Testis (tissue), 3 donors: ENCODE measurements around the gene SLC16A12. TPM values are rescaled to one million over a fixed set of nuclear protein-coding genes. Genes with fewer than 3 reads are reported as not detected.

ENCODE experiments used
- DNase-seq: peaks from one replicate; pipeline ENCODE4 v3.0.0-alpha.2; 2019
- H3K27ac ChIP-seq, 2 donors: fragments of 200-600 bp; sonication (generic); one replicate each; pipeline ENCODE4 v1.5.1; 2019
- H3K27me3 ChIP-seq: fragments of 200-600 bp; sonication (generic); one replicate; pipeline ENCODE4 v1.5.1; 2019
- H3K36me3 ChIP-seq: fragments of 200-600 bp; sonication (generic); one replicate; pipeline ENCODE4 v1.5.1; 2017; ENCODE audit warnings: low read depth; ENCODE audit errors: missing control alignments
- H3K4me1 ChIP-seq: fragments of 200-600 bp; sonication (generic); one replicate; pipeline ENCODE4 v1.5.1; 2019
- H3K4me3 ChIP-seq, 2 donors: fragments of 200-600 bp; sonication (generic); one replicate each; pipeline ENCODE4 v1.5.1; 2017 to 2019
- H3K9me3 ChIP-seq: fragments of 200-600 bp; sonication (generic); one replicate; pipeline ENCODE4 v1.5.1; 2017
- POLR2A ChIP-seq: fragments of 450-650 bp; IDR thresholded peaks from one replicate; pipeline ENCODE4 v1.6.1; 2017; ENCODE audit warnings: antibody characterized with exemption, mild to moderate bottlenecking, moderate library complexity
- WGBS, 2 donors: methylation state at CpG; one replicate each; pipeline ENCODE4 v1.1.5; 2018; 5-methylcytosine and 5-hydroxymethylcytosine counted together
- intact Hi-C: fragments of 100-400 bp; cut with DNase I; formaldehyde crosslinking; loops from one replicate; pipeline ENCODE4 v1.15.1; 2023; ENCODE audit warnings: low total_unique reads
- polyA plus RNA-seq: library from polyadenylated mRNA; stranded (reverse); fragments of 350-450 nt; fragmentation: Illumina TruSeq; extraction: RNeasy Lipid Tissue Mini Kit (QIAGEN cat#74804); gene quantifications from one replicate; pipeline ENCODE4 v1.2.3, GENCODE V29; 2014; ENCODE audit warnings: low read depth, low replicate concordance; ENCODE audit not compliant: insufficient read depth
- total RNA-seq, 2 donors: library from RNA; depleted of rRNA; stranded (reverse); fragments of >200 nt; gene quantifications; one replicate each; pipeline ENCODE4 v1.2.3, GENCODE V29; 2016
- TF ChIP-seq, protein P1 (sequence below), 3 experiments: fragments of 450-650 bp in 2 of 3; fragments of 200-600 bp in 1 of 3; sonication (generic) in 1 of 3; IDR thresholded peaks; one replicate each; pipeline ENCODE4 v1.5.1; 2016 to 2019; ENCODE audit warnings: antibody characterized with exemption in 3 of 3, mild to moderate bottlenecking in 2 of 3, moderate library complexity in 1 of 3

The SLC16A12 gene
- total and polyA plus RNA-seq, 3 donors from 2014 or later, result 1.9 to 6.0 (median 2.8) TPM

DNA sequence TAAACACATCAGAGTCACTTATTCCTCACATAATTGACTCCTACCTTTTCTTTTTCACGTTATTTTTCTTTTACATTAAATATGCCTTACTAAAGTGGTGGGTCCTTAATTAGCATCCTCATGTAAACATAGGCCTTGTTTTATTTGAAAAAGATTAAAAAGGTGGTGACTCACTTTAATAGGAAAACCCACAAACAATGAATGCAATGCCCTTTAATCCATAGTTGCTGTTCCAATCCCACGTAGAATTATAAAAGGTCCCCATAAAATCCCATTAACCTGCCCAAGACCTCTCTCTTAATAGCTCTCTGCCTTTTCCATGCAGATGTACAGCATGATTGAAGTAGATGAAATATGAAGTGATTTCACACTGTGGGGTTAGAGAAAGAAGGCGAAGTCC, 32.2 kb downstream of the SLC16A12 start:
- Histone ChIP-seq H3K4me1 (no peaks in the 10 kb centered on the region), H3K9me3 (no peaks in the 10 kb centered on the region), H3K27me3 (no peaks in the 10 kb centered on the region), H3K36me3 (no peaks in the 10 kb centered on the region), H3K4me3 (no peak overlapping the region), H3K27ac (no peak overlapping the region)
- no peak for TF ChIP-seq POLR2A
- TF ChIP-seq, protein P1, sequence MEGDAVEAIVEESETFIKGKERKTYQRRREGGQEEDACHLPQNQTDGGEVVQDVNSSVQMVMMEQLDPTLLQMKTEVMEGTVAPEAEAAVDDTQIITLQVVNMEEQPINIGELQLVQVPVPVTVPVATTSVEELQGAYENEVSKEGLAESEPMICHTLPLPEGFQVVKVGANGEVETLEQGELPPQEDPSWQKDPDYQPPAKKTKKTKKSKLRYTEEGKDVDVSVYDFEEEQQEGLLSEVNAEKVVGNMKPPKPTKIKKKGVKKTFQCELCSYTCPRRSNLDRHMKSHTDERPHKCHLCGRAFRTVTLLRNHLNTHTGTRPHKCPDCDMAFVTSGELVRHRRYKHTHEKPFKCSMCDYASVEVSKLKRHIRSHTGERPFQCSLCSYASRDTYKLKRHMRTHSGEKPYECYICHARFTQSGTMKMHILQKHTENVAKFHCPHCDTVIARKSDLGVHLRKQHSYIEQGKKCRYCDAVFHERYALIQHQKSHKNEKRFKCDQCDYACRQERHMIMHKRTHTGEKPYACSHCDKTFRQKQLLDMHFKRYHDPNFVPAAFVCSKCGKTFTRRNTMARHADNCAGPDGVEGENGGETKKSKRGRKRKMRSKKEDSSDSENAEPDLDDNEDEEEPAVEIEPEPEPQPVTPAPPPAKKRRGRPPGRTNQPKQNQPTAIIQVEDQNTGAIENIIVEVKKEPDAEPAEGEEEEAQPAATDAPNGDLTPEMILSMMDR (IDR thresholded peaks at IDR 0.05), result no peak
- DNase-seq, result no peak
- intact Hi-C loops, result no loop called here
- 90 to 96% methylated on average over 3 of the region's 3 CpGs for whole genome bisulfite sequencing, 2 donors

DNA sequence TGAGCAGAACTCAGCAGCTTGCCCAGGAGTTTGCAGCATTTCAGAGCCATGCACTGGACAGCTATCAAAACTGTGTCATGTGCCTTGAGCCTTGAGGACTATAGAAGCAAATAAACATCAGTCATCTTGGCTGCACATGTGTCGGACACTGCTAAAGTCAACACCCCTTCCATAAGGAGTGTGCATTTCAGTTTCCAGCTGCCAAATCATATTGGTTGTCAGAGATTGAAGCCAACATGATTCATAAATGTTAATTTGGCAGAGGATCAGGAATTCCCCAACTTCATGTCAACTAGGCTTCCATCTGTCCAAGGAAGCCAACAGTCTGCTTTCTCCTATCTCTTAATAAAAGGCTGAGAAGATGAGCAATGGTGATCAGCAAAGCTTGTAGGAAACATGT, 32.8 kb downstream of the SLC16A12 start:
- Histone ChIP-seq H3K27ac (no peak overlapping the region), H3K4me3 (no peak overlapping the region), H3K27me3 (no peaks in the 10 kb centered on the region), H3K36me3 (no peaks in the 10 kb centered on the region), H3K9me3 (no peaks in the 10 kb centered on the region), H3K4me1 (no peaks in the 10 kb centered on the region)
- intact Hi-C loops, result no loop called here
- TF ChIP-seq, protein P1 (IDR thresholded peaks at IDR 0.05), result no peak
- no peak for TF ChIP-seq POLR2A
- WGBS, 2 donors, result 90 to 92% methylated on average over 1 of the region's 1 CpG
- no peak for DNase-seq

DNA sequence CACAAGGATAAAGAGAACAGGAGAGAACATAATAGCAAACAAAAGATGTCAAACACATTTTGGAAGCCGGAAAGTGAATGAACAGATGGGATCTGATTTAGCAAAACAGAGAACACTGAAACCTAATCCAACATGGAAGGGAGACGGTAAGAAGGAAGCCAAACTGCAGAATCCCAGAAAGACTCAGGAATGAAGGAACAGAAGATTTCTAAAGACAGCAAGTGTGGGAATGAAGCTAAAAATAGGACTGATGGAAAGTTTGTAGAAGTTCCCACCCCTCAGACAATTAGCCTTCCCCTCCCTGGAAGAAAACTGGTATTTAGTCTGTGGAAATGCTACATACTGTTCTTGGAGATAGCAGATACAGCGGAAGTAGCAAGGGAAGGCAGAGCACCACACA, 40.8 kb downstream of the SLC16A12 start:
- TF ChIP-seq POLR2A, result no peak
- TF ChIP-seq, protein P1 (IDR thresholded peaks at IDR 0.05), result no peak
- DNase-seq, result no peak
- no peaks in the 10 kb centered on the region for H3K27me3 ChIP-seq
- H3K4me1 ChIP-seq, result peaks cover 4% of the 10 kb centered on the region
- H3K9me3 ChIP-seq, result no peaks in the 10 kb centered on the region
- intact Hi-C loops, result no loop called here
- peak overlapping the region; percentile 46 to 87 for H3K27ac ChIP-seq
- no peaks in the 10 kb centered on the region for H3K36me3 ChIP-seq
- no peak overlapping the region for H3K4me3 ChIP-seq
- WGBS, 2 donors, result 51 to 60% methylated on average over 3 of the region's 3 CpGs

DNA sequence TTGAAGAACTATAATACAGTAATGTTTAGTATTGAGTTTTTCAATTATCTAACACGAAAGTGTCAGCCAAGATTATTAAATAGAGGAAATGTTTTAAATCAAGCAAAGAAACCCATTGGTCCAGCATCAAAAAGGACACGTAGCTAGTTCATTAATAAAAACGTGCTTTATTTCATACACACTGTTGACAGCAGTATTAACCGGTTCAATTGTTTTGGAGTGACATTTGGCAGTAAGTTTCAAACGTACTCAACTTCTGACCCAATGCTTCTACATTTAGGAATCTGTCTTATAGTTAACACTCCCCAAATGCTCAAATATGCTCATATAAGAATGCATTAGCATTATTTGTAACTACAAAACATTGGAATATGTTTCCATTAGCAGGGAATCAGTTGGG, 41.3 kb downstream of the SLC16A12 start:
- Histone ChIP-seq H3K27ac (peak overlapping the region; percentile 46 to 87), H3K36me3 (no peaks in the 10 kb centered on the region), H3K27me3 (no peaks in the 10 kb centered on the region), H3K4me1 (peaks cover 4% of the 10 kb centered on the region), H3K9me3 (no peaks in the 10 kb centered on the region), H3K4me3 (no peak overlapping the region)
- DNase-seq, result no peak
- TF ChIP-seq, protein P1 (IDR thresholded peaks at IDR 0.05), result no peak
- TF ChIP-seq POLR2A, result no peak
- intact Hi-C loops, result no loop called here
- WGBS, 2 donors, result 50 to 65% methylated on average over 5 of the region's 5 CpGs

DNA sequence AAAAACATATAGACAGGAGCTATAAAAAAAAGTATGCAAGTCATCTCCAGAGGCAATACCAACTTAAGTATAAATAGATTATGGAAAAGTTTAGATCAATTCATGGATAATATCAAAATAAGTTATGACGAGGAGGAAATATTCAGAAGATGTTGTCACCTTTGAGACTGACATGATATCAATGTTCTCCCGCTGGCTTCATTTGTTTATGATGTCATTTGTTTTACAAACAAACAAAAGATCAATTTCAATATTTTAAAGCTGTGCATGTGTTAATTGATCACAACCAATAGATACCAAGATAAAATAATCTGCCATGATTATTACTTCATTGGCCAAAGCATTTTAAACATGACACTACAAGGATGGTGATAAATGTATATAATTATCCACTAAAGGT, 43.5 kb downstream of the SLC16A12 start:
- Histone ChIP-seq H3K9me3 (no peaks in the 10 kb centered on the region), H3K36me3 (no peaks in the 10 kb centered on the region), H3K4me1 (peaks cover 4% of the 10 kb centered on the region), H3K4me3 (no peak overlapping the region), H3K27ac (no peak overlapping the region), H3K27me3 (no peaks in the 10 kb centered on the region)
- no peak for DNase-seq
- intact Hi-C loops, result no loop called here
- TF ChIP-seq, protein P1 (IDR thresholded peaks at IDR 0.05), result no peak
- no peak for TF ChIP-seq POLR2A
- 92% methylated on average over 2 of the region's 2 CpGs for WGBS, 2 donors
